H1 (cell line): ENCODE data around the gene FADD. TPM values are rescaled to one million over a fixed set of nuclear protein-coding genes. Genes with fewer than 3 reads are reported as not detected.

Experiments used
- ATF2 ChIP-seq: IDR thresholded peaks from 2 replicates; pipeline ENCODE4 v1.6.1; 2012; ENCODE audit warnings: low read length, inconsistent platforms
- ATF3 ChIP-seq: IDR thresholded peaks from 2 replicates; pipeline ENCODE4 v1.6.1; 2011; ENCODE audit warnings: low read depth, mild to moderate bottlenecking, low read length; ENCODE audit not compliant: insufficient read depth
- BCL11A ChIP-seq, 2 experiments: IDR thresholded peaks; one replicate each; pipeline ENCODE4 v1.6.1; 2011; ENCODE audit warnings: low read depth in 2 of 2, low read length in 2 of 2, mild to moderate bottlenecking in 2 of 2
- CTBP2 ChIP-seq: IDR thresholded peaks from 2 replicates; pipeline ENCODE4 v1.7.0; 2011; ENCODE audit warnings: borderline replicate concordance, mild to moderate bottlenecking, moderate library complexity, mixed read lengths, low read length; ENCODE audit not compliant: insufficient read depth, insufficient read length
- CTCF ChIP-seq, 3 experiments: IDR thresholded peaks; 1 replicate in 2 of 3; 2 replicates in 1 of 3; pipeline versions ENCODE4 v1.5.1 to v1.6.1; 2011; ENCODE audit warnings: low read length in 3 of 3, mild to moderate bottlenecking in 3 of 3, inconsistent platforms in 2 of 3, low read depth in 1 of 3, moderate library complexity in 1 of 3; ENCODE audit not compliant: insufficient read depth in 1 of 3; ENCODE audit errors: control extremely low read depth in 1 of 3
- EGR1 ChIP-seq: IDR thresholded peaks from 2 replicates; pipeline ENCODE4 v1.6.1; 2011; ENCODE audit warnings: low read depth, low read length, borderline replicate concordance
- EP300 ChIP-seq, 2 experiments: IDR thresholded peaks; 1 replicate in 1 of 2; 2 replicates in 1 of 2; pipeline ENCODE4 v1.6.1; 2011 to 2012; ENCODE audit warnings: low read depth in 2 of 2, low read length in 2 of 2, mild to moderate bottlenecking in 2 of 2, borderline replicate concordance in 1 of 2, inconsistent platforms in 1 of 2, moderate library complexity in 1 of 2
- FOSL1 ChIP-seq: IDR thresholded peaks from 2 replicates; pipeline ENCODE4 v1.6.1; 2011; ENCODE audit warnings: mild to moderate bottlenecking, low read depth, low read length, moderate library complexity; ENCODE audit not compliant: insufficient read depth
- GTF2F1 ChIP-seq: IDR thresholded peaks from 2 replicates; pipeline ENCODE4 v1.6.1; 2012; ENCODE audit warnings: low read depth, low read length, improper control_type of control experiment, borderline replicate concordance
- MAFK ChIP-seq: IDR thresholded peaks from 2 replicates; pipeline ENCODE4 v1.6.1; 2012; ENCODE audit warnings: low read depth, mild to moderate bottlenecking, improper control_type of control experiment, low read length
- RAD21 ChIP-seq, 2 experiments: IDR thresholded peaks in 1 of 2; conservative IDR thresholded peaks in 1 of 2; 2 replicates each; pipeline ENCODE4 v1.6.1; 2011; ENCODE audit warnings: low read depth in 2 of 2, low read length in 2 of 2, improper control_type of control experiment in 1 of 2, inconsistent platforms in 1 of 2, mild to moderate bottlenecking in 1 of 2, moderate library complexity in 1 of 2
- RNF2 ChIP-seq: fragments of 200-900, 300-1000 bp; sonication (generic); IDR thresholded peaks from 2 replicates; pipeline ENCODE4 v1.7.1; 2016; ENCODE audit warnings: borderline replicate concordance, low read depth, mild to moderate bottlenecking, antibody characterized with exemption, low read length; ENCODE audit not compliant: poor library complexity, severe bottlenecking; ENCODE audit errors: missing control alignments
- SRF ChIP-seq: IDR thresholded peaks from 2 replicates; pipeline ENCODE4 v1.6.1; 2011; ENCODE audit warnings: mild to moderate bottlenecking, low read depth, low read length, moderate library complexity
- SUZ12 ChIP-seq: fragments of 200-600 bp; sonication (generic); IDR thresholded peaks from 2 replicates; pipeline ENCODE4 v1.6.1; 2012; ENCODE audit warnings: mild to moderate bottlenecking, inconsistent platforms, low read length, moderate library complexity, mixed read lengths
- USF2 ChIP-seq: IDR thresholded peaks from 2 replicates; pipeline ENCODE4 v1.6.1; 2011; ENCODE audit warnings: low read length, improper control_type of control experiment
- polyA plus RNA-seq, 7 experiments: library from polyadenylated mRNA; depleted of rRNA in 3 of 7; stranded (reverse) in 5 of 7; unstranded in 2 of 7; fragments of >200 nt in 5 of 7; fragments of 200-250 nt in 2 of 7; gene quantifications; 1 replicate in 5 of 7; 2 replicates in 1 of 7; 4 replicates in 1 of 7; pipeline versions ENCODE4 v1.2.1 to v1.2.3, GENCODE V29; 2011 to 2013; ENCODE audit warnings: missing spikeins in 2 of 7, mixed read lengths in 2 of 7
- total RNA-seq: library from RNA; stranded (reverse); fragmentation: NEBNext Ultra II Directional; extraction: Animal tissue kit (Norgen Biotek cat#: 25700); gene quantifications from 2 replicates; pipeline ENCODE4 v1.2.1, GENCODE V29; 2021

The FADD gene
- total and polyA plus RNA-seq, 2 of the 8 experiments (the other 6 are each of a cell fraction or from before 2014, with no cell fraction given): 29.0 to 43.9 TPM

- TF ChIP-seq CTCF (IDR thresholded peaks at IDR 0.05; ENCODE audit: control extremely low read depth in 1 of 3, insufficient read depth in 1 of 3, low read depth in 1 of 3, low read length in 3 of 3): no peak
- no peak for TF ChIP-seq GTF2F1
- no peak for TF ChIP-seq RNF2
- no peak for TF ChIP-seq EGR1
- TF ChIP-seq SUZ12: no peak
- TF ChIP-seq MAFK: no peak
- TF ChIP-seq RAD21 (IDR thresholded peaks at IDR 0.05 in 1 of 2, conservative IDR thresholded peaks at IDR 0.05 in 1 of 2; ENCODE audit: low read depth in 2 of 2, low read length in 2 of 2): no peak; a peak in 1 of 4 replicates
- TF ChIP-seq SRF: no peak
- TF ChIP-seq USF2: peak; percentile 72; the same call in 1 of the 2 replicates
- no peak for TF ChIP-seq EP300 (IDR thresholded peaks at IDR 0.05; ENCODE audit: borderline replicate concordance in 1 of 2, low read depth in 2 of 2, low read length in 2 of 2)
- no peak for TF ChIP-seq FOSL1
- TF ChIP-seq BCL11A (IDR thresholded peaks at IDR 0.05; ENCODE audit: low read depth in 2 of 2, low read length in 2 of 2): no peak
- TF ChIP-seq ATF2: no peak
- TF ChIP-seq ATF3: no peak
- TF ChIP-seq CTBP2: no peak
Measured at GRCh38 chr11:70202920-70203750, at the start of gene FADD (continued).
